GM19035 (cell line): ENCODE data around the gene NISCH.

Source experiments
- ATAC-seq: cut with Tn5 transposase; IDR thresholded peaks from one replicate; pipeline ENCODE4 v1.9.1; 2021; ENCODE audit not compliant: unreplicated experiment

NISCH gene

DNA sequence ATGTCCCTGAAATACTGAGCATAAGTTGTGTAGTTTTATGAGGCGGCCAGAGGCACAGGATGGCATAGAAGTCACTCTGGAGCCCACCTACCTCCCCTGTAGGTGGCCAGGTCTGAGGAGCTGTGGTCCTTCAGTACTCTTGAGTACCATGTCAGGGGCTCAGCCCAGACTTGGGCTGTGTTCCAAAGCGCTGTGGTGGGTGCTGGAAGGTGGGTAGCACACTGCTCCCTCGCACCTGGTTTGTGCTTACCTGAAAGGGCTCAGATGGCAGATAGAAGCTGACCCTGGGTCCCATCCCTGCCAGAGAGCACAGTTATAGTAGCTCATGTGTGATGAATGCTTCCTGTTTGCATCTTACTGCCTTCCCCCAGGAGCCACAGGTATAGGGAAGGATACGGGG is 15.5 kb downstream of the NISCH start:
- no peak for ATAC-seq

DNA sequence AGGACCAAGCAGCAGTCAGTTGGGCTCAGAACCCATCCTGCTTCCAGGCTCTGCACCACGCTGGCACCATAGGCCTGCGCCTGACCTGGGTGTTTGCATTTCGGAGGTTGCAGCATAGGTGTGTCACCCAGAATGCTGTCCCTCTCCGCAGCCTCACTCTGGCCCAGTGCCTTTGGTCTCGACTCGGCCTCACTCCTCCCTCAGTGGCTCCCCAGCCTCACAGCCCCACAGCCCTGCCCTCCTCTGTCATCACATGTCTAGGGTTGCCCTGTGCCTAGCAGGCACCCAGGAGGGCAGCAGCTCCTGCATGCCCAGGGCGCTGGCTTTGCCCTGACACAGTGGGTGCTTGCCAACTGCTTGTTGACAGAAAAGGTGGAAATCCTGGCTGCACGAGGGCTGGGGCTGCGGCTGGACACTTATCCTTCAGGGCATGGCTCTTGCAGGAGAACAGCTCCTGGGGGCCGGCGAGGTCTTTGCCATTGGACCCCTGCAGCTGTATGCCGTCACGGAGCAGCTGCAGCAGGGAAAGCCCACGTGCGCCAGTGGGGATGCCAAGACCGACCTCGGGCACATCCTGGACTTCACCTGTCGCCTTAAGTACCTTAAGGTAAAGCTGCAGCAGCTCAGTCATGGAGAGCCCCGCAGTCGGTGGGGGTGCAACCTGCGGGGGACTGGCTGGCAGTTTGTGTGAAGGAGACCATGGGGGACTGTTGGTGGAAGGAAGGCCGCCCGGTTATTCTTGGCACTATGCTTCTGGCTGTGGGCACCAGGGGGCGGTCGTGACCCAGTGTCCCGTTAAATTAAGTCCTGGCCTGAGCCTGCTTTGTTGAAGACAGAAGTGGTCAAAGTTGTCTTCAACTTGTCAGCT is 16.2 kb downstream of the NISCH start:
- ATAC-seq, result no peak

DNA sequence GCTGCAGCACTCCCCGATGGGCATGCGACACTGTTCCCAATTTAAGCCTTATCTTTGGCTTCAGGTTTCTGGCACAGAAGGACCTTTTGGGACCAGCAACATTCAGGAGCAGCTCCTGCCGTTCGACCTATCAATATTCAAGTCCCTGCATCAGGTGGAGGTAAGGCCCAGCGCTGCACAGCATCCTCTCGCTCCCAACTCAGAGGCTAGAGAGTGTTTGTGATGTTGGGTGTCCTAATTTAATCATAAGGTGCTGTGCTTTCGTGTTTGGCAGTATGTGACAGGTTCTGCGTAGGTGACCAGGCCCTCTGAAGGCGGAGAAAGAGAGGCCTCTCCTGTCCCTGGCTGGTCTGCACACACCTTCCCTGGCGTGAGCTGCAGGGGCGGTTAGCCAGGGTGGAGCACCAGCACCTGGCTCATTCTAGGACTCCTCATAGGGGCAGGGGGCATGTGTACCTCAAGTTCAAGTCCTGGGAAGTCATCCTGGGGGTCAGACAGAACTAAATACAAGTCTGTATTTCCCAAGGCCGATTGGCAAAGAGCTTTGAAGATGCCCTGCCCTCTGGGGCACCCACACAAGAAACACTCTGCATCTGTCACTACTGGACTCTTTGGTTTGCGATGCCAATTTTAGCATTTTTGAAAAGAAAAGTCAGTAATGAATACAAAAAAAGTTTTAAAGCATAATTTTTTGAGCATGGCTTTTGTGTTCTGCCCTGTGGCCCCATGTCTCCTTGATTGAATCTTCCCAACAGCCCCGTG is 17.0 kb downstream of the NISCH start:
- ATAC-seq, result no peak

DNA sequence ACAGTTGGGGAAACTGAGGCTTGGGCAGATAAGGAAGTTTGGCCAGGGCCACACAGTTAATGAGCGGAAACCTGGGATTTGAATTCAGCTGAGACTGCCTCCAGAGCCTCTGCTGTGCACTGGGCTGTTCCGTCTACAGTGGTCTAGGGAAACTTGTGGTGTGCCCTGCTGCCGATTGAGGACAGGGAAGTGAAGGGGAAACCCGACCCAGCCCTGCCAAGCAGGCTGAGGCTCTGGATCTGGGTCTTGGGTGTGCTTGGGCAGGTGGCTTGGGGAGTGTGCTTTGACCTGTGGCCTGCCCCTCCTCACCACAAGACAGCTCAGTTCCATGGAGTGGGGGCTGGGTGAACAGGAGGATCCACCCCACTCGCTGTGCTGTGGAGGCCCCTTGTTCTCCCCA is 17.6 kb downstream of the NISCH start:
- no peak for ATAC-seq

DNA sequence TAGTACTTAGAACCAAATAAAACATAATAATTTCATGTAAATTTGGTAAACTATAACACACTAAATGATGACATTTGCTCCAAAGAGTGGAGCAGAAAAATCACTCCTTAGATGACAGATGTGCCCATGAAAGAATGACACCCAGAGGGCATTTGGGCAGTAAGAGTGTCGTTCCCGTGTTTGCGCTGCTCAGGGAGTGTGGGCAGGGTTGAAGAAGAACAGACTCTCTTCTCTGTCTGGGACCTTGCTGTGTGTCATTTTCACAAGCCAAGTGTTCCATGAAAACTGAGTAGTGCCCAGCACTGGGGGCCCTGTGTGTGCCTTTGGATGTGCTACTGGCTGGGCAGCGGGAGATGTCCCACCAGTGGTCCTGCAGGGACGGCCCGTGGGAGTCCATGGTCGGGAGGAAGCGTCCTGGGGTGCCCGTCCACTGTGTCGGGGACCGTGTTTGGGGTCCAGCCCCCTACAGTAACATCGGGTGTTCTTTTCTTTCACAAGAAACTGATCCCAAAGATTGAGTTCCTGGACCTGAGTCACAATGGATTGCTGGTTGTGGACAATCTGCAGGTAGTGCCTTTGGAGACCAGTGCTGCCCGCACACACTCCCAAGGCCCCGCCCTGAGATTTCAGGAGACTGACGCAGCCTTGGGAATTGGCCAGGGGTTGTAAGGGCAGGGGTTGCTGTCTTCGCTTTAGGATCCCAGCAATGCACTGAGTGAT is 21.8 kb downstream of the NISCH start:
- ATAC-seq, result no peak

DNA sequence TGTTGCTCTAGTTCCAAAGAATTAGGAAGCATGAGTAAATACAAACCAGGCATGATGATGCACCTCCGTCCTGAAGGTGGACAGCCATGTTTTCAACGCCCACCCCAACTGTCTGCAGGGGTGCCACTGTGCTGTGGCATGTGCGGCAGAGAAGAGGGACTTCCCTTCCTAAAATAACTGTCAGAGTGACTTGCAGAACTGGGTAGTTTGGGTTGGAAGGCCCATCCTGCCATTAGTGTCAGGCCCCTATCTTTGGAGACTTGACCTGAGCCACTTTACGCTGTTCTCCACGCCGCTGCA is 22.3 kb downstream of the NISCH start:
- ATAC-seq, result no peak

DNA sequence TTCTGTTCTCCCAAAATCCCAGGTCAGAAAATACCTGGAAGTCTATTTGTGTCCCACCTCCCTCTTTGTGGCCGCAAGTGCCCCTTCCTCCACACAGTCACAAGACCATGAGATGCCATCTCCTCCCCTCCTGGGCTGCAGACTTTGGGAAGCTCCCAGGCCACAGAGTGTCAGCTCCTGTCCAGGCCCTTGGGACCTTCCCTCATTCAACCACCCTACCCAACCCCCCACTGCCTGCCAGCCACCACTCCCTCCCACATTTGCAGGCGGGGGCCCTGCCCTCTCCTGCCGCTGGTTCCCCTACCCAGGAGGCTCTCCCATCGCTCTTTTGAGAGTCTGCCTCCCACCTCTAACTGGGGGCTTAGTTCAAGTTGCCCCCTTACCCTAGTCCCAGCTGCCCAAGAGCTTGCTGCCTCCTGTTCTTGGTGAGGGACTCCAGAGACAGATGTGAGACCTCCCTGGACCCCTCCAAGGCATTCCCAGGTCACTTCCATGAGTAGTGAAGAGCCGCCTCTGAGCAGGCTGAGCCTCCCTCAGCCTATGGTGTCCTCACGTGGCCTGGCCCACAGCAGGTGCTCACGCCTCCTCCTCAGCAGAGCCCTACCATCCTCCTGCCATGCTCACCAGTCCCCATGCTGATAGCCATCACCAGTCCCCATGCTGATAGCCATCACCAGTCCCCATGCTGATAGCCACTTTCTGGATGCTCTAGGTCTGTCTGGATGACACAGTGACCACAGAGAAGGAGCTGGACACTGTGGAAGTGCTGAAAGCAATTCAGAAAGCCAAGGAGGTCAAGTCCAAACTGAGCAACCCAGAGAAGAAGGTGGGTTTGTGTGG is 23.9 kb downstream of the NISCH start:
- no peak for ATAC-seq

DNA sequence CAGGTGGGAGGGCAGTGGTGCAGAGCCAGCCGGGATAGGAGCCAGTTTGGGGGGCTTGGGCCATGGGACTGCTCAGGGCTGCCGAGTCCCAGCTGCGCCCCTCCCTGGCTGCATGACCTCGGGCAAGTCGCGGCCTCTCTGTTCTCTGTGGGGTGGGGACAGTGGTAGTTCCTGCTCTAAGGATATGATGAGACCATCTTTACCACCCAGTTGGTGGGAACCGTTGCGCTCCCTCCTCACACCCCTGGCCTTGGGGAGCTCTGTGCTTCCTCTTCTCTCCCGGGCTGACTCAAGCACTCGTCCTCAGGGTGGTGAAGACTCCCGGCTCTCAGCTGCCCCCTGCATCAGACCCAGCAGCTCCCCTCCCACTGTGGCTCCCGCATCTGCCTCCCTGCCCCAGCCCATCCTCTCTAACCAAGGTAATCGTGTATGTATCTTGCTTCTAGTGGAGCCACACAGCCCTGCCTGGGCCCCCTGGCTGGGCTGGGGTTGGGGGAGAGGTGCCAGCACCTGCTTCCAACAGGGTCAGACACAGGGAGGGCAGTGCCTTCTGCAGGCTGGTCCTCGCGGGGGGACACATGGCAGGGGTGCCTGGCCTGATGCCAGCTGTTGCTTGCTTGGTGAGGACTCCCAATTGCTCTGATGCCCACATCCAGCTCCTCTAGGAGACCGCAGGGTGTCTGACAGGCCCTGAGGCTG is 24.6 kb downstream of the NISCH start:
- no peak for ATAC-seq

DNA sequence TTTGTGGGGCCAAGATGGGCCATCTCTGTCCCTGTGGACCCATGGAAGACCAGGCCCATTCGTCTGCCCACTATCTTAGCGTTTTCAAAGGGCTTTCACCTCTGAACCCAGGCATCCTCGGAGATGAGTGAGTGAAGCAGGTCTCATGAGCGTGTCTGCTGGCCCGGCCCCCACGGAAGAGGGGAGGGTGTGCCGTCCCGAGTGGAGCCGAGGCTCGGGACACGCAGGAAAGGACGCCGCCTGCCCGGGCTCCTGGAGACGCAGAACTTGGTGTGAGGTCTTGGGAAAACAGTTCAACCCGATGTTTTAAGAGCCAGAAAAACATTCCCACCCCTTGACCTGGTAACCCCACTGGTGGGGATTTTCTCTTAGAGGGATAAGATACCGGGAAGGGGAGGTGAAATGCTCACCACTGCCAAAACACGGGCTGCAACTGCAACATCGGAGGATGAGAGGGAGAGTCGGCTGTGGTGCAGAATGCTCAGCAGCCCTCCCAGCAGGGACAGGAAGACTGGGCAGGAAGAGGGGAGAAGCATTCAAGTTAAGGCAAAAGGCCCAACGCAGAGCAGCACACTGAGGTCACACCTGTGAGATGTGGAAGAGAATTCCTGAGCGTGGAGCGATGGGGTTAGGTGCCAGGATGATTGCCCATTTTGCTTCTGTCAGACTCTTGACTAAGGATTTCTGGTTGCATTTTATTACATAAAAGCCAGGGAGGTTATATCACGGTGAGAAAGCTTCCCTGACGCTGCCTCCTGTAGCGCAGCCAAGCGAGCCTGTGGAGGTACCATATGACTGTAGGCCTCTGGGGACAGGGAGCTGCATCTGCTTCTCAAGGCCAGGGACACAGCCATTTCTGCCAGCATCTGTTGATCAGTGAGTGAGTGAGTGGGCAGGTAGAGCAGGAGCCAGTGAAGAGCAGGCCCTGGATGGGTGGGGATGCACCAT is 25.6 kb downstream of the NISCH start:
- ATAC-seq, result no peak

DNA sequence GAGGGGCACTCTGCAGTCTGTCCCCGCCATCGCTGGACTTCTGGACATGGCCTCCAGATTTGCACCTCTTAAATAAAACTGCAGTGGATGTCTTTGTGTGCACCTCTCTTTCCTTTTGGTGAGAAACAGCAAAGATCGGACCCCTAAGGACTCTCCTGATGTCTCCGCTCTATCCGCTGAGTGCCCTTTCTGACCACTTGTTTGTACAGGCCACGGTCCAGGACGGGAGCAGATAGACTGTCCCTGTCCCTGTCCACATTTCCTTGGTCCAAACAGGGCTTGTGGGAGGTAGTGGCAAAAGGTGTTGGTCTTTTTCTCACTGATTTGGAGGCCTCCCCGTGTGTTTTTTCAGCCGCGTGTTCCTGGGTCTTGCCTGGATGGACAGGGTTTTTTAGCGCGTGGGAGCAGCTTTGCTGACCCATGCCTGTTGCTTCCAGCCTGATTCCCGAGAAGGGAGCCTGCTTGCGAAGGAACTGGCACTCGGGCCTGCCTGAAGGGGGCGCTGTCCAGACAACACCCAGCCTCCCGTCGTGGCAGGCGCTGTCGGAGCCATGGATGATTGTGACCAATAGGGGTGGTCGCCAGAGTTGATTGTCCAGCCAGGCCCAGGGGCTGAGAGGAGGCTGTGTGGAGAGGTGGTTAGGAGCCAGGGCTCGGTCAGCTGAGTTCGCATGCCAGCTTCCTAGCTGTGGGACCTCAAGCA is 26.6 kb downstream of the NISCH start:
- no peak for ATAC-seq

DNA sequence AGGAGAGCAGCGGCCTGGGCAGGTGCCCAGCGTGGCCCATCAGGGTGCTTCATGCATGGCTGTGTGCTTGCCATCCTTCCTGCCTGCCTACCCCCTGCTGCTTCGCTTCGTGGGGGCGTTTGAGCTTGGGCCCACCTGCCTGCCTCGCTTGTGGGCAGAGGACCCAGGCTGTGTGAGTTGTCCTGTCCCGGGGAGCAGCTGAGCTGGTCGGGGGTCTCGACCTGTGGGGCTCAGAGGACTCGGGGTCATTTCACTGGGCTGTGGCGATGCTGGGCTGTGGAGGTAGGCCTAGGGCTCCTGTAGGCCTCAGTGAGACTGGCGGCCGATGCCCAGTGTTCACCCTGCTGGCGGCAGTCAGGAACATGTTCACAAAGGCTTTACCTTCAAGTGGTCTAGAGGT is 27.7 kb downstream of the NISCH start:
- no peak for ATAC-seq

DNA sequence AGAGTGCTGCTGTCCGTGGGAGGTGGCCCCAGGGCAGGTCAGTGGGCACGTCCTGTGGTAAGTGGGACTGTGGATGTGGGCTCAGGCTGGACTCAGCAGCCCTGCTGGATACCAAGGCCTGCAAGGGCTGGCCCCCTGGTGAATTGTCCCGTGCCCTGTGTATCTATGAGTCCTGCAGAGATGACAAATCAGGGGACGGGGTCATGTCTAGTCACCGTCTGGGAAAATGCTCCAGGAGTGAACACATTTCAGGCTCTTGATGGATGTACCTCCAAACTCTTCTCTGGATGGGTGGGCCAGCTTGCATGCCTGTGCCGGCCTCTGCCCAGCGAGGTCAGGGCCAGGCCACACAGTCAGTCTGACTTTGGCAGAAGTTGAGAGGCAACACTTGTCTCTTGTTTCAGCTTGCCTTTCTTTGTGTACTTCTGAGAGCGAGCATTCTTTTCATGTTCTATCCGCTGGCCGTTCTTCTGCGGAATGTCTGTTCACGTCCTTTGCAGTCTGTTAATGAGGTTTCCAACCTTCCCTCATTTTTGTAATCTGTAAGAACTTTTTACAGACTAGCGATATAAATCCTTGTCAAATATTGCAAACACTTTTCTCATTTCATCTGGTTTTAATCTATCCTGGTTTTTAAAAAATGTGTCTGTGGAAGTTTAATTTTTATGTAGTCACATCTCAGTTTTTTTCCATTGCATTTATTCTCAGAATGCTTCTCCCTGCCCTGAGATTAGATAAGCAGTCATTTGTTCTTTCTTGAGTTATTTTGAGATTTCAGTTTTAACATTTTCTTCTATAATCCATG is 28.4 kb downstream of the NISCH start:
- ATAC-seq, result no peak

DNA sequence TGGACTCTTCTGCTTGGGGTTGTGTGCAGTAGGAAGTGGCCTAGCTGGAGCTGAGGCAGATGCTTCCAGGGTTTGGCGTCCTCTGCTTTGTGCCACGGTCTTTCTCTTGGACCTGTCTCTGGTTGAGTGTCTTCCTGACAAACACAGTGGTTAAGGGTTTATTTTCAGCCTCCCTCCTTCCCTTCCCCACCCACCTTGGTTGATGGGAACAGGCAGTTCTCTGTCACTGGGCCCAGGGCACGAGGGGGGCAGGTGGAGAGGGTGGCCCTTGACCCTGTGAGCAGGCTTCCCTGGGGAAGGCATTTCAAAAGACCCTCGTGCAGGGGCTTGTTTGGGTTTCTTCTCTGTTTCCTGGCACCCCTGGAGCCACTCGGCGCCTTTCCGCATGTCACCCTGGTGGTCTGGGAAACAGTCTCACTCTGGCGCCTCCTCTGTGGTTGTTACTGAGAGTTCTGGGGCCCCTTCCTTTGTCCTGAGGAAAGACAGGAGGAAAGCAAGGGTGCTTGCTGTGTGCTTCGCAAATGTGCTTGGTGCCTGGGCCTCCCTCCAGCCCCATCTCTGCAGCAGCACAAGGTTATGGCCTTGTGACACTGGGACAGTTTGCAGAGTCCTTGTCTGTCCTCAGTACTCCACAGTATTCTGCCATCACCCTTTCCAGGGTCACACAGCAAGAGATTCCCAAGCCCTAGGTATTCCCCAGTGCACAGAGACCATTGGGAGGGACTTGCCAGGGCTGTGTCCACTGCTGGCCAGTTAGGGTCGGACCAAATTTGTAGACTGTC is 29.5 kb downstream of the NISCH start:
- ATAC-seq, result no peak

DNA sequence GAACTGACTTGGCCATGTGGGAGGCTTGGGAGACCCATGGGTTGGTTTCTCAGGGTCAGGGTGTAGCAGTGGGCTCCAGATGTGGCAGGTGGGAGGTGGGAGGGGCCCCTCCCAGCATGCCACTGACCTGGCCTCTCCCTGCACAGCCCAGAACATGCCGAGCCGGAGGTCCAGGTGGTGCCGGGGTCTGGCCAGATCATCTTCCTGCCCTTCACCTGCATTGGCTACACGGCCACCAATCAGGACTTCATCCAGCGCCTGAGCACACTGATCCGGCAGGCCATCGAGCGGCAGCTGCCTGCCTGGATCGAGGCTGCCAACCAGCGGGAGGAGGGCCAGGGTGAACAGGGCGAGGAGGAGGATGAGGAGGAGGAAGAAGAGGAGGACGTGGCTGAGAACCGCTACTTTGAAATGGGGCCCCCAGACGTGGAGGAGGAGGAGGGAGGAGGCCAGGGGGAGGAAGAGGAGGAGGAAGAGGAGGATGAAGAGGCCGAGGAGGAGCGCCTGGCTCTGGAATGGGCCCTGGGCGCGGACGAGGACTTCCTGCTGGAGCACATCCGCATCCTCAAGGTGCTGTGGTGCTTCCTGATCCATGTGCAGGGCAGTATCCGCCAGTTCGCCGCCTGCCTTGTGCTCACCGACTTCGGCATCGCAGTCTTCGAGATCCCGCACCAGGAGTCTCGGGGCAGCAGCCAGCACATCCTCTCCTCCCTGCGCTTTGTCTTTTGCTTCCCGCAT is 31.8 kb downstream of the NISCH start:
- ATAC-seq, result no peak

DNA sequence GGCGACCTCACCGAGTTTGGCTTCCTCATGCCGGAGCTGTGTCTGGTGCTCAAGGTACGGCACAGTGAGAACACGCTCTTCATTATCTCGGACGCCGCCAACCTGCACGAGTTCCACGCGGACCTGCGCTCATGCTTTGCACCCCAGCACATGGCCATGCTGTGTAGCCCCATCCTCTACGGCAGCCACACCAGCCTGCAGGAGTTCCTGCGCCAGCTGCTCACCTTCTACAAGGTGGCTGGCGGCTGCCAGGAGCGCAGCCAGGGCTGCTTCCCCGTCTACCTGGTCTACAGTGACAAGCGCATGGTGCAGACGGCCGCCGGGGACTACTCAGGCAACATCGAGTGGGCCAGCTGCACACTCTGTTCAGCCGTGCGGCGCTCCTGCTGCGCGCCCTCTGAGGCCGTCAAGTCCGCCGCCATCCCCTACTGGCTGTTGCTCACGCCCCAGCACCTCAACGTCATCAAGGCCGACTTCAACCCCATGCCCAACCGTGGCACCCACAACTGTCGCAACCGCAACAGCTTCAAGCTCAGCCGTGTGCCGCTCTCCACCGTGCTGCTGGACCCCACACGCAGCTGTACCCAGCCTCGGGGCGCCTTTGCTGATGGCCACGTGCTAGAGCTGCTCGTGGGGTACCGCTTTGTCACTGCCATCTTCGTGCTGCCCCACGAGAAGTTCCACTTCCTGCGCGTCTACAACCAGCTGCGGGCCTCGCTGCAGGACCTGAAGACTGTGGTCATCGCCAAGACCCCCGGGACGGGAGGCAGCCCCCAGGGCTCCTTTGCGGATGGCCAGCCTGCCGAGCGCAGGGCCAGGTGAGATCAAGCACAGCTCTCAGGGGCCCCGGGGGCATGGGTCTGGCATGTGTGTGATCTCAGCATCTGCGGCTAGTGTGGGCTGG is 32.6 kb downstream of the NISCH start:
- no peak for ATAC-seq
